ENCODE data around the gene BEND2. TPM values are rescaled to one million over a fixed set of nuclear protein-coding genes. Genes with fewer than 3 reads are reported as not detected.

Gene BEND2
- total and polyA plus RNA-seq, 4 donors = 0.09 TPM; not detected in 3

GRCh38 chrX:18151649-18152048, 69.0 kb downstream of the BEND2 start:
- Histone ChIP-seq H3K36me3 (ENCODE audit: control insufficient read depth in 4 of 4, insufficient read depth in 3 of 4, low read depth in 1 of 4, low read length in 3 of 4) (no peaks in the 10 kb centered on the region), H3K9ac (ENCODE audit: low read depth in 1 of 2, low read length in 2 of 2) (no peak overlapping the region), H3K27me3 (ENCODE audit: control insufficient read depth in 4 of 4, insufficient read depth in 4 of 4, low read length in 3 of 4) (peaks cover 0 to 4% (median 0%) of the 10 kb centered on the region in 4 donors), H3K9me3 (ENCODE audit: control insufficient read depth in 4 of 4, low read length in 3 of 4) (no peaks in the 10 kb centered on the region), H3K27ac (ENCODE audit: low read depth in 1 of 2, low read length in 2 of 2) (no peak overlapping the region), H3K4me3 (ENCODE audit: low read depth in 1 of 3, low read length in 3 of 3) (no peak overlapping the region), H3K4me1 (ENCODE audit: control insufficient read depth in 4 of 4, insufficient read depth in 4 of 4, low read length in 3 of 4) (no peaks in the 10 kb centered on the region)
- no peak for DNase-seq (ENCODE audit: low spot score)
- TF ChIP-seq FOXA2 (IDR thresholded peaks at IDR 0.05) (no peak), RXRA (IDR thresholded peaks at IDR 0.05) (no peak), SP1 (IDR thresholded peaks at IDR 0.05) (no peak), FOXA1 (IDR thresholded peaks at IDR 0.05) (no peak), RAD21 (IDR thresholded peaks at IDR 0.05) (no peak), YY1 (IDR thresholded peaks at IDR 0.05) (no peak)
- TF ChIP-seq, protein P1, sequence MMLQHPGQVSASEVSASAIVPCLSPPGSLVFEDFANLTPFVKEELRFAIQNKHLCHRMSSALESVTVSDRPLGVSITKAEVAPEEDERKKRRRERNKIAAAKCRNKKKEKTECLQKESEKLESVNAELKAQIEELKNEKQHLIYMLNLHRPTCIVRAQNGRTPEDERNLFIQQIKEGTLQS (IDR thresholded peaks at IDR 0.05) = no peak
- WGBS = 86% methylated on average over 1 of the region's 1 CpG

DNA sequence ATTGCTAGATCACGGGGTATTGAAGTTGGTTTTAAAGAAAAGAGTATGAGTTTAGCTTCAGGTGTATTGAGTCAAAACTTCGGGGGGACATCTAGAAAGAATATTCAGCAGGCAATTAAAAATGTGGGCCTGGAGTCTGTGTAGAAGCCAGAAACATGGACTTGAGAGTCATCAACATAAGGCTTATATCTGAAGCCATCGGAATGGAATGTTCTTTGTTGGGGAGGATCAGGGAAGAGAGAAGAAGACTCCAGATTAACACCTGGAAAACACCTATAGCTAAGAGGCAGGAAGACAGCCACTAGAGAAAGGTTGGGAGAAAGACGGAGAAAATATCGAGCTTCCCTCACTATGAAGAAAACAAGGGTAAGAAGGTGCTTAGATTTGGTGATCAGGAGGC, 69.5 kb downstream of the BEND2 start:
- H3K27me3 ChIP-seq (ENCODE audit: control insufficient read depth in 4 of 4, insufficient read depth in 4 of 4, low read length in 3 of 4) = peaks cover 0 to 4% (median 0%) of the 10 kb centered on the region in 4 donors
- DNase-seq (ENCODE audit: low spot score) = no peak
- no peaks in the 10 kb centered on the region for H3K4me1 ChIP-seq (ENCODE audit: control insufficient read depth in 4 of 4, insufficient read depth in 4 of 4, low read length in 3 of 4)
- no peak overlapping the region for H3K4me3 ChIP-seq (ENCODE audit: low read depth in 1 of 3, low read length in 3 of 3)
- H3K27ac ChIP-seq (ENCODE audit: low read depth in 1 of 2, low read length in 2 of 2) = no peak overlapping the region
- no peaks in the 10 kb centered on the region for H3K9me3 ChIP-seq (ENCODE audit: control insufficient read depth in 4 of 4, low read length in 3 of 4)
- no peak overlapping the region for H3K9ac ChIP-seq (ENCODE audit: low read depth in 1 of 2, low read length in 2 of 2)
- H3K36me3 ChIP-seq (ENCODE audit: control insufficient read depth in 4 of 4, insufficient read depth in 3 of 4, low read depth in 1 of 4, low read length in 3 of 4) = no peaks in the 10 kb centered on the region
- no peak for TF ChIP-seq SP1 (IDR thresholded peaks at IDR 0.05)
- TF ChIP-seq NR2F2 (IDR thresholded peaks at IDR 0.05) = no peak
- TF ChIP-seq HNF4A (conservative IDR thresholded peaks at IDR 0.05) = no peak
- TF ChIP-seq EGR1 (IDR thresholded peaks at IDR 0.05; ENCODE audit: low read depth in 2 of 2) = no peak
- TF ChIP-seq MAX (IDR thresholded peaks at IDR 0.05) = no peak
- no peak for TF ChIP-seq REST (IDR thresholded peaks at IDR 0.05)
- TF ChIP-seq HNF4G (IDR thresholded peaks at IDR 0.05) = no peak
- 77% methylated on average over 5 of the region's 5 CpGs for WGBS

DNA sequence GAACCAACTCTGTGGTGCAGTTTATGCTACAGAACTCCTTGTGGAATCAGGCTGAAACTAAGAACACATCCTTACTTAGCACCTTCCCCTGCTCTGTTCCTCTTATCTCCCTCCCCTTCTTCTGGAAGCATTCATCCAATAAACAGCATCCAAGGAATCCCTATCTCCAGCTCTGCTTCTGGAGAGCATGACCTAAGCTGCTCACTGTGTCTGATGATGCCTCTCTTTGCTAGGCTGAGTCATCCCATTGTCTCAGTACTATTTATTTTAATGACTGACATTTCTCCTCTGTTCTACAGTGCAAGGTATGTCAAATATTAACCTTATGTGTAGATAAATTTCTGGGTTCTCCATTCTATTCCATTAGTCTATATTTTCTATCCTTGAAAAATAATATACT, 71.2 kb downstream of the BEND2 start:
- Histone ChIP-seq H3K4me3 (ENCODE audit: low read depth in 1 of 3, low read length in 3 of 3) (no peak overlapping the region), H3K27me3 (ENCODE audit: control insufficient read depth in 4 of 4, insufficient read depth in 4 of 4, low read length in 3 of 4) (peaks cover 0 to 4% (median 0%) of the 10 kb centered on the region in 4 donors), H3K9me3 (ENCODE audit: control insufficient read depth in 4 of 4, low read length in 3 of 4) (no peaks in the 10 kb centered on the region), H3K36me3 (ENCODE audit: control insufficient read depth in 4 of 4, insufficient read depth in 3 of 4, low read depth in 1 of 4, low read length in 3 of 4) (no peaks in the 10 kb centered on the region), H3K4me1 (ENCODE audit: control insufficient read depth in 4 of 4, insufficient read depth in 4 of 4, low read length in 3 of 4) (no peaks in the 10 kb centered on the region), H3K27ac (ENCODE audit: low read depth in 1 of 2, low read length in 2 of 2) (no peak overlapping the region), H3K9ac (ENCODE audit: low read depth in 1 of 2, low read length in 2 of 2) (no peak overlapping the region)
- no peak for DNase-seq (ENCODE audit: low spot score)
- TF ChIP-seq ZBTB33 (IDR thresholded peaks at IDR 0.05) (no peak), REST (IDR thresholded peaks at IDR 0.05) (no peak), FOXA2 (IDR thresholded peaks at IDR 0.05) (no peak), MAX (IDR thresholded peaks at IDR 0.05) (no peak), EGR1 (IDR thresholded peaks at IDR 0.05; ENCODE audit: low read depth in 2 of 2) (no peak), TAF1 (conservative IDR thresholded peaks at IDR 0.05) (no peak), HNF4A (conservative IDR thresholded peaks at IDR 0.05) (no peak), RXRA (IDR thresholded peaks at IDR 0.05) (no peak), NR2F2 (IDR thresholded peaks at IDR 0.05) (no peak)
- TF ChIP-seq, protein P1 (IDR thresholded peaks at IDR 0.05) = no peak
